IPS-18a (cell line): ENCODE results near the gene SCUBE2.

Source experiments
- H3K27ac ChIP-seq: one replicate; pipeline ENCODE4 v1.5.1; 2013; ENCODE audit warnings: low read length
- H3K27me3 ChIP-seq: one replicate; pipeline ENCODE4 v1.6.1; 2013; ENCODE audit warnings: mild to moderate bottlenecking, low read length; ENCODE audit not compliant: control insufficient read depth, insufficient read depth
- H3K36me3 ChIP-seq: one replicate; pipeline ENCODE4 v1.6.1; 2013; ENCODE audit warnings: low read depth, low read length; ENCODE audit not compliant: control insufficient read depth
- H3K4me1 ChIP-seq: one replicate; pipeline ENCODE4 v1.6.1; 2013; ENCODE audit warnings: low read depth, low read length; ENCODE audit not compliant: control insufficient read depth
- H3K4me3 ChIP-seq: one replicate; pipeline ENCODE4 v1.5.1; 2013; ENCODE audit warnings: low read length
- H3K9ac ChIP-seq: one replicate; pipeline ENCODE4 v1.6.1; 2013; ENCODE audit warnings: mild to moderate bottlenecking, low read length, moderate library complexity
- H3K9me3 ChIP-seq: one replicate; pipeline ENCODE4 v1.6.1; 2013; ENCODE audit warnings: low read depth, low read length; ENCODE audit not compliant: control insufficient read depth

Gene SCUBE2

DNA sequence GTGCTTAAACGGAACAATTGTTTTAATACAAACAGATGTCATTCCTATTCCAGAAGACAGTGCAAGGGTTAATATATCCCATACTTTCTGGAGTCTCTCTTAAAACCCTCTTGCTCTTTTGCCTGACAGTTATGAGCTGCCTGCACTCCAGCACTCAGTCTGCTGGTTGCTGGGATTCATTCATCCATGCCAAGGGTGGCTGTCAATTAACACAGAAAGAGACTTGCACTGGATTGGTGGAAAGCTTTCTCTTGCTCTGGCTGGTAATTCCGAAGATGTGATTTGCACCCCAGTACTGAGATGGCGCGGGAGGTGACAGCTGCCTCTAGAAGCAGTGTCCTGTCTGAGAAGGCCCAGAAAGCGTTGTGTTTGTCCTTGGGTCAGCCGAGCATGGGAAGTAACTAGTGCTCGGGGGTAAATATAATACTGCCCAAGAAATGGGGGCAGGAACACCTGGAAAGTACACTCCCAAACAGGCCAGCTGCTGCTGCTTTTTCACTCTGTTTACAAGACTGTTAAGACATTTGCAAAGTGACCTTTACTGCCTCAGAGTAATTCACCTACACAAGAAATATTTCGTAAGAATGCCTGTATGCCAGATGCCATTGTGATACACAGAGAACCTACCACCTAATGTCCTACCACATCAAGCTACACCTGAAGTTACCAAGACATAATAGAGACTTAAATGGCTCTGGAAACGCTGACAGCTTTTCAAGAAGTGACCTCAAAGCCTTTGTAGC, 20.5 kb downstream of the SCUBE2 start:
- H3K9me3 ChIP-seq = no peaks in the 10 kb centered on the region
- H3K36me3 ChIP-seq = no peaks in the 10 kb centered on the region
- no peak overlapping the region for H3K4me3 ChIP-seq
- no peak overlapping the region for H3K27ac ChIP-seq
- no peaks in the 10 kb centered on the region for H3K27me3 ChIP-seq
- H3K4me1 ChIP-seq = peaks cover 4% of the 10 kb centered on the region
- H3K9ac ChIP-seq = no peak overlapping the region

DNA sequence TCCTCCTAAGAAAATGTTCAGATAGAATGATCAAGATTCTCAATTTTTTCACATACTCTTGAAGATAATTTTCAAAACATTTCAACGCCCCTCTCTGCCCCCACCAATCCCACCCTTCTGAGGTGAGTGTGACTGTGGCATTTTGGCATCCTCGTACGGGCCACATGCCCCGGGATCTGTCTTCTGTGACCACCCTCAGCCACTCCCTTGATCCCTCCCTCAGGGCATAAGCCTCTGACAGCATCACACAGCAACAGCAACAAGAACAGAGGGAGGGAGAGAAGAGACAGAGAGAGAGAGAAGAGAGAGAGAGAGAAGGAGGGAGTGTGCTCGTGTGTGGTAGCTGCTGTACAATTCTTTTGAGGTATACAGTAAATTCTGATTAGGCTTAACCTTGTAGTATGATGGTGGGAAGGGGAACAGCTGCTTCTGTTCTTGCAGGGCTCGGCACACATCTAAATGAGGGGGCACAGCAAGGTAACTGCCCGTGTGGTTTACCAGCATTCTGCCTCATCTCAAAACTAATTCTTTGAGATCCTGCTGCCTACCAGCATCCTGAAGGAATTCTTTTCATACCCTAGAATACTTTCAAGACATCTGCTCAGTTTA, 21.4 kb downstream of the SCUBE2 start:
- Histone ChIP-seq H3K36me3 (no peaks in the 10 kb centered on the region), H3K9me3 (no peaks in the 10 kb centered on the region), H3K4me1 (peaks cover 4% of the 10 kb centered on the region), H3K9ac (no peak overlapping the region), H3K27me3 (no peaks in the 10 kb centered on the region), H3K27ac (no peak overlapping the region), H3K4me3 (no peak overlapping the region)

DNA sequence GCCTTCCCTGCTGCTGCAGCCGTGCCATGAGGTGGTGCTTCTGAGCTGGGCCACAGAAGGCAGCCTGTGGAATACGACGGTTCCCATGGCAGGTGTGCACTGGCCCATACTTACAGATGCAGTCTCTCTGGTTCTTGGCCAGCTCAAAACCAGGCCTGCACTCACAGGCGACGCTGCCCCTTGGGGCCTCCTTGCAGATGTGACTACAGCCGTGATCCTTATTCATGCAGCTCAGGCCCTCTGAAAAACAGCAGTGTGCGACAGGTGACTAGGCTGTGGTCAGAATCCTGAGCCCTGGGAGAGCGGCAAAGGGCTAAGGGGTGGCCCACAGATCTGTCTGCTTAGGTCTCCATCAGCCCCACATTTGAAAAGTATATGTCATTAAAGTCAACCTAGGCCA, 22.1 kb downstream of the SCUBE2 start:
- H3K27ac ChIP-seq = no peak overlapping the region
- H3K4me3 ChIP-seq = no peak overlapping the region
- H3K36me3 ChIP-seq = no peaks in the 10 kb centered on the region
- H3K27me3 ChIP-seq = no peaks in the 10 kb centered on the region
- H3K9ac ChIP-seq = no peak overlapping the region
- peaks cover 4% of the 10 kb centered on the region for H3K4me1 ChIP-seq
- H3K9me3 ChIP-seq = no peaks in the 10 kb centered on the region

DNA sequence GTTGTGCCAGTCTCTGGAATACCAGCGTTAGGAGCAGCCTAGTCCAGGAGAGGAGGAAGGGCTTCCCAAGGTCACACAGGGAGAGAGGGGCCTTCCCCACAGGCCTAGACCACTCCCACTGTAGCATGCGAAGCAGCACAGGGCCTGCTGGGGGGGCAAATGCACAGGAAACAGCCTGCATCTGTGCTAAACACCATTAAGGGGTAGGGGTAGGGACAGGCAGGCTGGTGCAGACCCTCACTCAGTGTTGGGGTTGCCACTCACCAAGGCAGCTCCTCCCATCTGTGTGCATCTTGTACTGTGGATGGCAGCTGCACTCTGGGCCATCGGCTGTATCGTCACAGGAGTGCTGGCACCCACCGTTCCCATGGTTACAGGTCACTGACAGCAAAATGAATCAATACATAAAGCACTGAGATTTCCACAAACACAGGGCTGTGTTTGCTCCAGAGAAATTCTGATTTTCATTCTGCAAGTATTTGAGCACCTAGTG, 24.9 kb downstream of the SCUBE2 start:
- H3K9me3 ChIP-seq = no peaks in the 10 kb centered on the region
- H3K9ac ChIP-seq = no peak overlapping the region
- no peak overlapping the region for H3K27ac ChIP-seq
- no peaks in the 10 kb centered on the region for H3K36me3 ChIP-seq
- no peaks in the 10 kb centered on the region for H3K27me3 ChIP-seq
- peaks cover 2% of the 10 kb centered on the region for H3K4me1 ChIP-seq
- H3K4me3 ChIP-seq = no peak overlapping the region

DNA sequence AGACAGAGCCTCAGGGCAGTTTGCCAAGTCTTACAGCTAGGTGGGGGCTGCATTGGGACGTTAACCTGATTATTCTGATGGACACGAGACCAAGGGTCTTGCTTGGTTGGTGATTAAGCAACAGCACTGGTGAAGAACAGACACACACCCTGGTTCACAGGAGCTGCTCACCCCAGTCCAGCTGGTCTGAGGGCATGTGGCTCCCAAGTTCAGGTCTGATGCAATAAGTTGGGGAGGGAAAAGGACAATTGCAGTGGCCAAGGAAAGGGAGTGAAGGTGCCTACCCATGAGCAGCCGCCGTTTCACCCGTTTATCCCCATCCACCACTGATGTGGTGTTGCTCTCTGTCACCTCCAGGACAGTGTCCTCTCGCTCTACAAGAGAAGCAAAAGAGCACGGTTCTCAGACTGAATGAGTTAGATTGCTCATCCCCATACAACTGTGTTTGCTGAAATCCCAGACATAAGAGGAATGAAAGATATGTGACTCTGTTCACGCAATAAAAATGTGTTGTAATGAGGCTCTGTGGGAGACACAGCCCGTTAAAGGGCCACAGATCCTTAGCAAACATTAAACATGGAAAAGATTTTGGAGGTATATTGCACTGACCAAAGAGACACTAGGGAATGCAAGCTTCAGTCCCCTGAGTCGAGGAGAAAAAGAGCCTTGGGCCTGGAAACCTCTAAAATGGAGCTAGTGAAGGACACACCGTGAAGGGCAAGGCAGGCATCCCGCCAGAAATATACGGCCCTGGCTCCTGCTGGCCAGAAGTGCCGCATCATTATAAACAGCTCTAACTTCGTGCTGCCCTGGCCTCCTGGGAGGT, 25.6 kb downstream of the SCUBE2 start:
- no peaks in the 10 kb centered on the region for H3K27me3 ChIP-seq
- H3K4me3 ChIP-seq = no peak overlapping the region
- no peak overlapping the region for H3K27ac ChIP-seq
- no peaks in the 10 kb centered on the region for H3K36me3 ChIP-seq
- no peaks in the 10 kb centered on the region for H3K9me3 ChIP-seq
- no peaks in the 10 kb centered on the region for H3K4me1 ChIP-seq
- H3K9ac ChIP-seq = no peak overlapping the region

DNA sequence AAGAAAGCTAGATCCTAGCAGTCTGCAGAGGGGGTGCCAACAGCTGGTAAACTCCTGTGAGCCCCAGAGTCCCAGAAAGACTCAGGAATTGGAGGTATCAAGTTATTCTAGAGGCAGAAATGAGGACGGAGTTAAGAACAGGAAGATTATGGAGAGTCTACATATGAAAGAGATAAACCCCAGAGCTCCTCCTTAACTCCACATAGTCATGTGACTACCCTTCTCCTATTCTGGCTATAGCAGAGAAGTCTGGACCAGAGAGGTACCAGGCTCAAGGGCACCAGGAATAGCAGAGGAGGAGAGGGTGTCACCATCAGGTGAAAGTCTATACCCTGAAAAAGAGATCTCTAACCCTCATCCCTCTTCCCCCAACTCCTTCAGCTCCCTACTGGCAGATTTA, 29.6 kb downstream of the SCUBE2 start:
- Histone ChIP-seq H3K4me3 (no peak overlapping the region), H3K27ac (no peak overlapping the region), H3K9me3 (no peaks in the 10 kb centered on the region), H3K27me3 (no peaks in the 10 kb centered on the region), H3K9ac (no peak overlapping the region), H3K4me1 (no peaks in the 10 kb centered on the region), H3K36me3 (no peaks in the 10 kb centered on the region)

DNA sequence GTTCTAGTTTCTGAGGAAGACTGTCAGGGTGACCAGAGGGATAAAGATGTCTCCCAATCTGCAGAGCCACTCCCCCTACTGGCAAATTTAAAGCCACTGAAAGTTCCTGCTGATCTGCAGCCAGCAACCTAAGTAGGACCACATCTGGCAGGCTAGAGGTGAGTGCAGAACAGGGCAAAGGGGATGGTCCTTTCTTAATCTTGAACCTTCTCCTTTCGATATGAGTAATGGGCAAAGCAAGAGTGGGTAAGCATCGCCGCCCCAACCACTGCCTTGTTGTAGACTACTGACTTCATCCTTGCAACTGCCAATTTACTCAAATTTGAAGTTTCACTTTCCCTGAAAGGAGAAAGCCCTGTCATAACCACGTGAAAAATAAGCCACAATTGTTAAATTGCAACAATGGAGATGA, 30.7 kb downstream of the SCUBE2 start:
- Histone ChIP-seq H3K4me3 (no peak overlapping the region), H3K27ac (no peak overlapping the region), H3K9ac (no peak overlapping the region), H3K27me3 (no peaks in the 10 kb centered on the region), H3K4me1 (no peaks in the 10 kb centered on the region), H3K9me3 (no peaks in the 10 kb centered on the region), H3K36me3 (no peaks in the 10 kb centered on the region)

DNA sequence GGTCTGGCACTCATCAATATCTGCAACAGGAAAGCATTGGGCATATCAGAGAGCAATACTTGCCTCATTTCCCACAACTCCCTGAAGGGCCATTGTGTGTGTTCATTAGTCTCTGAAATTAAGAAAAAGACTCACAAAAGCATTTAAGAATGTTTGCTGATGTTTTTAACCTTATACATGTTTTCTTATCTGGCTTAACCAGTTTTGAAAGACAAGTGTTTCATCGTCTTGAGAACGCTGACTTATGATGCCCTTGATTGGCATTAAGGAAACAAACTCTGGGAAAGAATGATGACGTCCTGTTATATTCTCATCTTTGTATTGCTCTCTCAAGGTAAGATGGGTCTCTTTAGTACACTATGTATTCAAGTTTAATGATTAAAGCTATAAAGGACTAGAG, 32.0 kb downstream of the SCUBE2 start:
- Histone ChIP-seq H3K4me3 (no peak overlapping the region), H3K9me3 (no peaks in the 10 kb centered on the region), H3K36me3 (no peaks in the 10 kb centered on the region), H3K27ac (no peak overlapping the region), H3K4me1 (no peaks in the 10 kb centered on the region), H3K9ac (no peak overlapping the region), H3K27me3 (no peaks in the 10 kb centered on the region)

DNA sequence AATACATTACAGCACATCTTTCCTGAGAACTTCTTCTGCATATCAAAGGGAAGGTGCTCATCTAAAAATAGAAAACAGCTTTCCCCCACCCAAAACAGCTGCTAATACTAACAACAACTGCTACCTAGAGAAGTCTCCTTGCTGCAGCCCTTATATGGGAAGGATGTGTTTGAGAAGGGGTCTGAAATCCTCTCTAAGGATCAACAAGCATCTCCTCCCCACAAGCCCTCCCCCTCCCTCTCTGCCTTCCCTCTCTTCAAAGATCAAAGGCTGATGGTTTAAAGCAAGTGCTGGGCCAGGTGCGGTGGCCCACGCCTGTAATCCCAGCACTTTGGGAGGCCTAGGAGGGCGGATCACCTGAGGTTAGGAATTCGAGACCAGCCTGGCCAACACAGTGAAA, 33.5 kb downstream of the SCUBE2 start:
- Histone ChIP-seq H3K9ac (no peak overlapping the region), H3K9me3 (no peaks in the 10 kb centered on the region), H3K4me1 (no peaks in the 10 kb centered on the region), H3K27me3 (no peaks in the 10 kb centered on the region), H3K4me3 (no peak overlapping the region), H3K36me3 (no peaks in the 10 kb centered on the region), H3K27ac (no peak overlapping the region)

DNA sequence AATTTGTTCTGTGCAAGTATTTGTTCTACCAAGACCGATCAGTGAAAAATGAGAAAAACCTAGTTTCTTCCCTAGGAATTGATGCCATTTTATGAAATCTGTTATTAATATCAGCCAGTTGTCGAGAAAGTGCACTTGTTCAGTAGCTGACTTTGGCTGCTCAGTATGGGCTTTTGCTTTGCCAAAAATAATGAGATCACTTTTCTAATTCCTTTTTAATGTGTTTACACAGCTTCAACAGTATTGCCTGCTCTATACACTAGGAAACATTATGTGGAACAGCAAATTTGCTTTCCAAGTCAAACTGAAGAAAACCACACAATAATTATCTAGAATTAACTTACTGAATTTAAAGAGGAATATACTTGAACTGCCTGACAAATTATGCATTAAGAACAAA, 34.4 kb downstream of the SCUBE2 start:
- Histone ChIP-seq H3K4me3 (no peak overlapping the region), H3K9me3 (no peaks in the 10 kb centered on the region), H3K36me3 (no peaks in the 10 kb centered on the region), H3K9ac (no peak overlapping the region), H3K4me1 (no peaks in the 10 kb centered on the region), H3K27me3 (no peaks in the 10 kb centered on the region), H3K27ac (no peak overlapping the region)

DNA sequence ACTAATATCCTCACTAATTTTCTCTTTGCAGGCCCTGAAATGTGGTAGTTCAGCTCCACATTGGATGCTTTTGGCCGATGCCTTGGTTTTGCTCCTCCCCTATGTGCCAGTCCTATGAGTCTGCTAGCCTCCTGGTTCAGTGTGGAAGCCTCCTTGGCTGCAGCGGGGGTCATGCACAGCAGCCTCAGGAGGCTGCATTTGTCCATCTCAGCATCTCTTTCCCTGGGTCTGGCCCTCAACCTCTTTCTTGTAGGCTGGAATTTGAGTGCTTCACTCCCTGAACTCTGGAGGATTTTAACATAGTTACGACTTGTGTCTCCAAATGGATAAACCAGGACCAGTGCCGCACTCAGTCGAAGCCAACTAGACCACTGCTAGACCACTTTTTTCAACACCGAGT, 34.9 kb downstream of the SCUBE2 start:
- Histone ChIP-seq H3K4me1 (no peaks in the 10 kb centered on the region), H3K27me3 (no peaks in the 10 kb centered on the region), H3K36me3 (no peaks in the 10 kb centered on the region), H3K9me3 (no peaks in the 10 kb centered on the region), H3K27ac (no peak overlapping the region), H3K4me3 (no peak overlapping the region), H3K9ac (no peak overlapping the region)
